Ishikawa (cell line): ENCODE data around the gene IL11RA.

ENCODE experiments used
- CEBPB ChIP-seq: IDR thresholded peaks from 2 replicates; pipeline ENCODE4 v1.6.1; 2012
- CREB1 ChIP-seq: IDR thresholded peaks from 2 replicates; pipeline ENCODE4 v1.6.1; 2012; ENCODE audit warnings: low read depth
- EGR1 ChIP-seq: IDR thresholded peaks from 2 replicates; pipeline ENCODE4 v1.6.1; 2012
- EP300 ChIP-seq: IDR thresholded peaks from 2 replicates; pipeline ENCODE4 v1.6.1; 2012; ENCODE audit warnings: borderline replicate concordance
- NFIC ChIP-seq: IDR thresholded peaks from 2 replicates; pipeline ENCODE4 v1.6.1; 2012
- RAD21 ChIP-seq: IDR thresholded peaks from 2 replicates; pipeline ENCODE4 v1.6.1; 2012; ENCODE audit warnings: low read depth
- REST ChIP-seq: IDR thresholded peaks from 2 replicates; pipeline ENCODE4 v1.6.1; 2012; ENCODE audit warnings: low read depth, mild to moderate bottlenecking
- TF ChIP-seq, protein P1 (sequence below): IDR thresholded peaks from 2 replicates; pipeline ENCODE4 v1.6.1; 2012
- TF ChIP-seq, protein P2 (sequence below): IDR thresholded peaks from 2 replicates; pipeline ENCODE4 v1.6.1; 2012

DNA sequence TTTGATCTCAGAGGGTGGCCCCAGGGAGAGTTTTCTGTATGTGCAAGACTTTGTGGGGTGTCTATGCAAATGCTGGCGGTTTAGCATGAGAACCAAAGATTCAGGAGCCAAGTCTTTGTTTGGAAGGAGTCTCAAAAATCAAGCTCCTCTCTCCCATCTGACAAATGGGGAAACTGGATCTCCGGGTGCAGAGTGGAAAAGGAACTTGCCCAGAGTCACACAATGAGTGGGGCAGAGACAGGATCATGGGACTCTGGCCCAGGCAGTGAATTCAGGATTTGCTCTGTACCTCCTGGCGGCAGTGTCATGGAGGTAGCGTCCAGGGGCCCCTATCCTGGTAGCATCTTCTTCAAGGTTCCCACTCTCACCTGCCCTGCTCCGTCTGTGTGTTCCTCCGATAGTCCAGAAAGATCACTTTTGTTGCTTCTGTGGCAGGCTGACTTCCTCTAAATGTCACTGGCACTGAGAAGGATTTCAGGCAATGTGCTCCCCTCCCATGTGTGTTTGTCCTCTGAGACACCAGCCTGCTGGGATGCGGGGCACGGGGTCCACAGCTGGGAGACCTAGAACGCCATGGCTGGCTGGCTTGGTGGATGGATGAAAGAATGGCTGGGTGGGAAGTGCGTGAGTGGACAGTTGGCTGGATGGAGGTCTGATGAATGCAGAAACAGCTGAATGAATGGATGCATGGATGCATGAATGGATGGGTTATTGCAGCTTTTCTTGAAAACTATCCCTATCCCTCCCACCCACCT is 35.5 kb downstream of the IL11RA start:
- TF ChIP-seq CEBPB (no peak), NFIC (no peak), RAD21 (no peak), EP300 (no peak), CREB1 (no peak), EGR1 (no peak), REST (no peak)
- TF ChIP-seq, protein P1, sequence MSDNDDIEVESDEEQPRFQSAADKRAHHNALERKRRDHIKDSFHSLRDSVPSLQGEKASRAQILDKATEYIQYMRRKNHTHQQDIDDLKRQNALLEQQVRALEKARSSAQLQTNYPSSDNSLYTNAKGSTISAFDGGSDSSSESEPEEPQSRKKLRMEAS, result no peak
- TF ChIP-seq, protein P2, sequence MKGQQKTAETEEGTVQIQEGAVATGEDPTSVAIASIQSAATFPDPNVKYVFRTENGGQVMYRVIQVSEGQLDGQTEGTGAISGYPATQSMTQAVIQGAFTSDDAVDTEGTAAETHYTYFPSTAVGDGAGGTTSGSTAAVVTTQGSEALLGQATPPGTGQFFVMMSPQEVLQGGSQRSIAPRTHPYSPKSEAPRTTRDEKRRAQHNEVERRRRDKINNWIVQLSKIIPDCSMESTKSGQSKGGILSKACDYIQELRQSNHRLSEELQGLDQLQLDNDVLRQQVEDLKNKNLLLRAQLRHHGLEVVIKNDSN, result no peak
